Measurements from ENCODE around the gene CA7. TPM values are rescaled to one million over a fixed set of nuclear protein-coding genes. Genes with fewer than 3 reads are reported as not detected.

CA7 gene
- total RNA-seq, 4 donors from 2014 or later = not detected

DNA sequence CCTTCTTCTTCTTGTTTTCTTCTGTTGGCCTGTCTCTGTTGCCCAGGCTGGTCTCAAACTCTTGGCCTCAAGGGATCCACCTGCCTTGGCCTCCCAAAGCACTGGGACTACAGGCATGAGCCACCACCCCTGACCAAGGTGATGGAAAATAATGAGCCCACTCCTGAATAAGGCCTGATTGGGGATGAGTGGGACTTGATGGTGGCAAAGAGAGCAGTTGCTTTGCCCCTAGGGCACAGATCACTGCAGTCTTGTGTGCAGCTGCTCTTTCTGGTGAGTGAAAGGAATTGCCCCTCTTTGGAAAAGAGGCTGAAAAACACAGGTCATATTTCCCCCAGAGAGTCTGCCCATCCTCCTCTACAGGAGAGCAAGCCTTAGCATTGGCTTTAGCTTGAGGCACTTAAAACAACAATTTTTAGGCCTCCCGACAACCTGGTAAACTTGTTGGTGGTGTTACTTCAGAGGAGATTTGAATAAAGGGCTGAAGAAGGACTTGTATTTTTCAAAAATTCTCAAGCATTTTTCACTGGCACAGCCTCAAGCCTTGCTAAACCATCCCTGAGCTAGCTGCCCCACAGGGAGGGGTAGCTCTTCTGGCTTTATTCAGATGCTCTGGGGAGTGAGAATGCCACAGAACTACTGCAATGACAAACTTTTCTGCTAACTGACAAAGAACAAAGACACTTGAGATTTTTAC lies 30.0 kb downstream of the CA7 start:
- TF ChIP-seq, protein P1, sequence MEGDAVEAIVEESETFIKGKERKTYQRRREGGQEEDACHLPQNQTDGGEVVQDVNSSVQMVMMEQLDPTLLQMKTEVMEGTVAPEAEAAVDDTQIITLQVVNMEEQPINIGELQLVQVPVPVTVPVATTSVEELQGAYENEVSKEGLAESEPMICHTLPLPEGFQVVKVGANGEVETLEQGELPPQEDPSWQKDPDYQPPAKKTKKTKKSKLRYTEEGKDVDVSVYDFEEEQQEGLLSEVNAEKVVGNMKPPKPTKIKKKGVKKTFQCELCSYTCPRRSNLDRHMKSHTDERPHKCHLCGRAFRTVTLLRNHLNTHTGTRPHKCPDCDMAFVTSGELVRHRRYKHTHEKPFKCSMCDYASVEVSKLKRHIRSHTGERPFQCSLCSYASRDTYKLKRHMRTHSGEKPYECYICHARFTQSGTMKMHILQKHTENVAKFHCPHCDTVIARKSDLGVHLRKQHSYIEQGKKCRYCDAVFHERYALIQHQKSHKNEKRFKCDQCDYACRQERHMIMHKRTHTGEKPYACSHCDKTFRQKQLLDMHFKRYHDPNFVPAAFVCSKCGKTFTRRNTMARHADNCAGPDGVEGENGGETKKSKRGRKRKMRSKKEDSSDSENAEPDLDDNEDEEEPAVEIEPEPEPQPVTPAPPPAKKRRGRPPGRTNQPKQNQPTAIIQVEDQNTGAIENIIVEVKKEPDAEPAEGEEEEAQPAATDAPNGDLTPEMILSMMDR (IDR thresholded peaks at IDR 0.05; ENCODE audit: low read depth) = no peak

DNA sequence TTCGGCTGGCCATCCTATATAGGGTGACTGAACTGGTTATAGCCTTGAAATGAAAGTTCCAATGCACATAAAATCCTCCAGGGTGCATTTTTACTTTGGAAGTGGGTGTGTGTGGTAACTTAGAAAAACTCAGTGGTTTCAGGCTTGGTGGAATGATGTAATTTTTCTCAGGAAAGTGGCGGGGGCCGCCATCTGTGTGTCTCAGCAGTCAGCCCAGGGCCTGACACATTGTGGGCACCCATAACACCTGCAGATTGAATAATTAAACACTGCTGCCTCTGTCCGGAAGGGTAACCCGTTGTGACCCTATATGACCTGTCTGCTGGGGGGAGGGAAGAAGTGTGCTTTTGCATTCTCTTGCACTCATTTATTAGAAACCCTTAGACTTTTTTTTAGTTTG lies 33.9 kb downstream of the CA7 start:
- TF ChIP-seq, protein P1 (IDR thresholded peaks at IDR 0.05; ENCODE audit: low read depth) = no peak

DNA sequence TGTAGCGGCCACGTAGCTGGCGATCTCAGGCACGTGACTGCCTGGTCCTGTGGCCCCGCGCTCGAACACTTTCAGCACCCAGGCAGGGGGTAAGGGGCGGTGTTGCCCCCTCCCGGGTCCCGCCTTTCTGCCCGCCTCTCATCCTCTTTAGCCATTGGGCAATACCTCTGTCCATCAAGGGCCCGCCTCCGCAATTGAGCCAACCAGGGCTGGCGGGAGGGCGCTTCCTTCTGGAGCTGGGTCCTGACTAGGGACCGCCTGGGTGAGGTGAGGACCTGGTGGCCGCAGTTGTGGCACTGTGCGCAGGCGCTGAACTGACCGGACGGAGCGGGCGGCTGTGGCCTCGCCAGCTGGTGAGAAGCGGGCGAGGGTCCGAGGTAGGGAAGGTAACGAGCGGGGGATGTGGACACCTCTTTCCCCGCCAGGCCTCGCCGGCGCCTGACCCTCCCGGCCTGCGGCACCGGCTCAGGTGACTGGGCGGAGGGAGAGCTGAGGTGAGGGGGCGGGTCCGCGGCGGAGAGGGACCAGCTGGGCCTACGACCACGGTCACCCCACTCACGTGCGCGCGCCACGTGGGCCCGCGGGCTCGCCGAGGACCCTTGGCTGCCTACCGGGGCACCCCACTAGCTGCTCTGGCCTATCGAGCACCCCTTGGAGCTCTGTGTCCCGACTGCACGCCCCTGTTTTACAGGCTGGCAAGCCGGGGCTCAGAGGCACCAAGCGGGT lies 36.2 kb downstream of the CA7 start, which contains the start of gene PDP2:
Gene PDP2, plus strand, starts transcription at position 228 of the 726 bp plus-strand sequence. CDS start 3,770 bp downstream, outside the sequence.
- TF ChIP-seq, protein P1 (IDR thresholded peaks at IDR 0.05; ENCODE audit: low read depth) = no peak

DNA sequence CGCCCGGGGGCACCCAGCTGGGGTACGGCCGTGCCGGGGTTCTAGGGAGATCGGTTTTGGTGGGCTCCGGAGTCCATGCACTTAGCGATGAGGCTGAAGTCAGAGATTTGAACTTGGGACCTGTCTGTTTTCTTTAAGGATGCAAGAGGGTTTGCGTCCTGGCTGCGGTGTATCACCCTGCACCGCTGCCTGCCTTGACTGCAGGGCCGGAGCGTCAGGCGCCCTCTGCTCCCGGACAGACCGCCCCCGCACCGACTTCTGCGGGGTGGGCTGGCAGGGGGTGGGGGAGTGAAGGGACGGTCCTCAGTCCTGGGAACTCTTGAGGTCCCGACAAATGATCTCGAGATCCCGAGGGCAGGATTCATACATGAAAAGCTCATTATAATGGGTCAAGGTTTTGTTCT lies 36.8 kb downstream of the CA7 start:
- TF ChIP-seq, protein P1 (IDR thresholded peaks at IDR 0.05; ENCODE audit: low read depth) = no peak

DNA sequence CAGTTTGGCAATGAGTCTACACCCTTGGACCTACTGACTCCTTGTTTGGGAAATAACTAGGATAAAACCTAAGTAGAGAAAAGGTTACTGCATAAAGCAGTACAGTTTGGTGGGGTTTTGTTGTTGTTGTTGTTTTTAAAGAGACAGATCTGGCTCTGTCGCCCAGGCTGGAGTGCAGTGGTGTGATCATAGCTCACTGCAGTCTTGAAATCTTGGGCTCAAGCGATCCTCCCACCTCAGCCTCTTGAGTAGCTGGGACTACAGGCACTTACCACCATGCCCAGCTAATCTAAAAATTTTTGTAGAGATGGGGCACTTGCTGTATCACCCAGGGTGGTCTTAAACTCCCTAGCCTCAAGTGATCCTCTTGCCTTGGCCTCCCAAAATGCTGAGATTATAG lies 37.3 kb downstream of the CA7 start:
- TF ChIP-seq, protein P1 (IDR thresholded peaks at IDR 0.05; ENCODE audit: low read depth) = no peak

DNA sequence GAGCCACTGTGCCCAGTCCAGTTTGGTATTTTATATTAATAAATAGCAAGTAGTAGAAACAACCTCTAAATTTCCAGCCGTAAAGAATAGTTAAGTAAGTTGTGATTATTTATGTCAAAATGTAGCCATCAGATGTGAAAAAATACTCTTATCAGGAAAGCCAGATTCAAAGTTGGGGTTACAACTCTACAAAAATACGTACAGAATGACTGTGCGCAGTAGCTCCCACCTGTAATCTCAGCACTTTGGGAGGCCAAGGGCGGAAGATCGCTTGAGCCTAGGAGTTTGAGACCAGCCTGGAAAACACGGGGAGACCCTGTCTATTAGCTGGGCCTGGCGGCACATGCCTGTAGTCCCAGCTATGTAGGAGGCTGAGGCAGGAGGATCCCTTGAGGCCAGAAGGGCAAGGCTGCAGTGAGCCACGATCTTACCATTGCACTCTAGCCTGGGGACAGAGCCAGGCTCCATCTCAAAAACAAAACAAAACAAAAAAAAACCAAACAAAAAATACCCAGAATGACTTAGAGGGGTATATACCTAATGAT lies 37.8 kb downstream of the CA7 start:
- TF ChIP-seq, protein P1 (IDR thresholded peaks at IDR 0.05; ENCODE audit: low read depth) = no peak

DNA sequence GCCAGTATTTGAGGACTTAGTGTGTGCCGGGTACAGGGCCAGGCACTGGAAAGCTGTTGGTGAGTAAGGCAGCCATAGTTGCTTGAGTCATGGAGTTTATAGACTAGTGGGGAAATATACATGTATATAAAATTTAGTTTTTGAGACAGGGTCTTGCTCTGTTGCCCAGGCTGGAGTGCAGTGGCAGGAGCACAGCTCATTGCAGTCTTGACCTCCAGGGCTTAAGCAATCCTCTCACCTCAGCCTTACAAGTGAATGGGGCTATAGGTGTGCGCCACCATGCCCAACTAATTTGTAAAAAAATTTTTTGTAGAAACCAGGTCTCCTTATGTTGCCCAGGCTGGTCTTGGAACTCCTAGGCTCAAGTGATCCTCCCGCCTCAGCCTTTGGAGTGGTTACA lies 38.5 kb downstream of the CA7 start:
- TF ChIP-seq, protein P1 (IDR thresholded peaks at IDR 0.05; ENCODE audit: low read depth) = no peak
